ENCODE measurements around the gene SLC25A39. TPM values are rescaled to one million over a fixed set of nuclear protein-coding genes. Genes with fewer than 3 reads are reported as not detected.

Gene SLC25A39
- total and polyA plus RNA-seq, 10 donors = 76.1 to 214 (median 105) TPM

DNA sequence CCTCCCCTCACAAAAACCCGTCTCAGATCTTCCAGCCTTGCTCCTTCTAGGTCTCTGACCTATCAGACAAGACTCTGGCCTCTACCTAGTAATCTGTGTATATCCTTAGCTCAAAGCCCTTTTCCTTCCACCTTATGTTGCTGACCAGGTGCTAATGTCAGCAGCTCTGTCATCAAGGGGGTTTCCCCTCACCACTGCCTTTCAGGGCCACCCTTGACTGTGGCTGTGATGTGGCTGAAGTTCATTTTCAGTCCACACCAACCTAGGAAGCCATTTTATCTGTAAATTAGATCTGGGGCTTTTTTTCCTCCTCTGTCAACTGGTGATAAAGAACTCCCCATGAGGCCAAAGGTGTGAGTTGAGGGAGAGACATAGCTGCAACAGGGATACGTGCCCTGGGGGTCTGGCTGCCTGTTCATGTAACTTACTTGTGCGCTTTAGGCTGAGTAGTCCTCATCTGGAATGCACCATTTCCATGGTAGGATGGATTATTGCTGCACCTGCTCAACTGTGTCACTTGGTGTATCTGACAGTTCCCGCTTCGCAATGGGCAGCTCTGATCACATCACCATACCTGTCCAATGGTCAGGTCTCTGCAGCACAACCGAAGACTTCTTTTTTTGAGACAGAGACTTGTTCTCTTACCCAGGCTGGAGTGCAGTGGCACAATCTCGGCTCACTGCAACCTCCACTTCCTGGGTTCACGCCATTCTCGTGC is 31.0 kb downstream of the SLC25A39 start:
- no peak for TF ChIP-seq POLR2AphosphoS5 (IDR thresholded peaks at IDR 0.05)
- TF ChIP-seq, protein P1, sequence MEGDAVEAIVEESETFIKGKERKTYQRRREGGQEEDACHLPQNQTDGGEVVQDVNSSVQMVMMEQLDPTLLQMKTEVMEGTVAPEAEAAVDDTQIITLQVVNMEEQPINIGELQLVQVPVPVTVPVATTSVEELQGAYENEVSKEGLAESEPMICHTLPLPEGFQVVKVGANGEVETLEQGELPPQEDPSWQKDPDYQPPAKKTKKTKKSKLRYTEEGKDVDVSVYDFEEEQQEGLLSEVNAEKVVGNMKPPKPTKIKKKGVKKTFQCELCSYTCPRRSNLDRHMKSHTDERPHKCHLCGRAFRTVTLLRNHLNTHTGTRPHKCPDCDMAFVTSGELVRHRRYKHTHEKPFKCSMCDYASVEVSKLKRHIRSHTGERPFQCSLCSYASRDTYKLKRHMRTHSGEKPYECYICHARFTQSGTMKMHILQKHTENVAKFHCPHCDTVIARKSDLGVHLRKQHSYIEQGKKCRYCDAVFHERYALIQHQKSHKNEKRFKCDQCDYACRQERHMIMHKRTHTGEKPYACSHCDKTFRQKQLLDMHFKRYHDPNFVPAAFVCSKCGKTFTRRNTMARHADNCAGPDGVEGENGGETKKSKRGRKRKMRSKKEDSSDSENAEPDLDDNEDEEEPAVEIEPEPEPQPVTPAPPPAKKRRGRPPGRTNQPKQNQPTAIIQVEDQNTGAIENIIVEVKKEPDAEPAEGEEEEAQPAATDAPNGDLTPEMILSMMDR (IDR thresholded peaks at IDR 0.05 in 8 of 11, conservative IDR thresholded peaks at IDR 0.05 in 3 of 11) = no peak
- no peak for TF ChIP-seq POLR2A (IDR thresholded peaks at IDR 0.05)
- WGBS, 5 donors = 77 to 90% (median 85%) methylated on average over 9 of the region's 9 CpGs
- Histone ChIP-seq H3K4me3 (no peak overlapping the region), H3K27me3 (replicated peaks in 1 of 7) (no peaks in the 10 kb centered on the region), H3K9me3 (no peaks in the 10 kb centered on the region), H3K27ac (no peak overlapping the region), H3K36me3 (no peaks in the 10 kb centered on the region), H3K4me1 (peaks cover 0 to 13% (median 1%) of the 10 kb centered on the region in 6 donors)
- intact Hi-C loops (cut with DNase I; ENCODE audit: low total_unique reads) = no loop called here
- no peak for DNase-seq

DNA sequence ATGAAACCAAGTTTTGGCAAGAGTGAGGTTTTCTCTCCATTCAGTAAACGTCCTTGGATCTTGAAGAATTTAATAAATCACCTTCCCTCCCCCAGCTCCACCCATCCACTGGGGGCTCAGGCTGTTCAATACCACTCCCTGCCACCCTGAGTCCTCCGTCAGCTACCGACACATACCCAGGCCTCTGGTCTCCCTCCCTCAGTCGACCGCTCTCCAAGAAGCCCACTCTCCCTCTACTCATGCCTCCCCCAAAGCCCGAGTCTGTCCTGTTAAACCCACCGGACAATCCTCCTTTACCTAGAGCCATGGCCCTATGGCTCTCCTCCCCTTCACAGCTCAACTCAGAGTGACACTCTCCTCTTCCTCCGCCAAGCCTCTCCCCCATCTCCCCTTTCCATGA is 37.0 kb downstream of the SLC25A39 start:
- H3K9me3 ChIP-seq = no peaks in the 10 kb centered on the region
- WGBS, 5 donors = 78 to 85% (median 83%) methylated on average over 8 of the region's 8 CpGs
- H3K27me3 ChIP-seq (replicated peaks in 1 of 7) = no peaks in the 10 kb centered on the region
- no peak overlapping the region for H3K27ac ChIP-seq
- no peak overlapping the region for H3K4me3 ChIP-seq
- peaks cover 0 to 25% (median 11%) of the 10 kb centered on the region in 6 donors for H3K4me1 ChIP-seq
- H3K36me3 ChIP-seq = no peaks in the 10 kb centered on the region
- no peak for DNase-seq
- intact Hi-C loops (cut with DNase I; ENCODE audit: low total_unique reads) = no loop called here
- TF ChIP-seq, protein P1 (IDR thresholded peaks at IDR 0.05 in 8 of 11, conservative IDR thresholded peaks at IDR 0.05 in 3 of 11) = no peak
- TF ChIP-seq POLR2AphosphoS5 (IDR thresholded peaks at IDR 0.05) = no peak
- TF ChIP-seq POLR2A (IDR thresholded peaks at IDR 0.05) = no peak

DNA sequence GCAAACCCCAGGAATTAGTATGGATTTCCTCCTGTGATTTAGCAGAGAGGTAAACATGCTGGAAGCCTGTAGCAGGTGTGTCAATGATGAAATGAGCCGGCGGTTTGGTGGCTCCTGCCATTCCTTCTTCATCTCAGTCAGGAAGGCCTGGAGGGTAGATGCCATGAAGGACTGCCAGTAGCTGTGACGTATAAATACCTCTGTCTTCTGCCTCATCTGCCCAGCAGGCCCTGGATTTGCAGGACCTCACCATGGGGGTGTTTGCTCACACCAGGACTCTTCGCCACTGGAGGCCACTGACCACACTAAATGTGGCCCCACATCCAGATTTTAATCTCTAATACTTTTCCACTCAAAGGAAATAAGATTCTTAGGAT is 40.6 kb downstream of the SLC25A39 start:
- intact Hi-C loops (cut with DNase I; ENCODE audit: low total_unique reads) = no loop called here
- Histone ChIP-seq H3K36me3 (no peaks in the 10 kb centered on the region), H3K27me3 (replicated peaks in 1 of 7) (no peaks in the 10 kb centered on the region), H3K27ac (no peak overlapping the region), H3K4me1 (peaks cover 11 to 47% (median 33%) of the 10 kb centered on the region in 6 donors), H3K4me3 (no peak overlapping the region), H3K9me3 (no peaks in the 10 kb centered on the region)
- 79 to 98% (median 92%) methylated on average over 4 of the region's 4 CpGs for WGBS, 5 donors
- TF ChIP-seq, protein P1 (IDR thresholded peaks at IDR 0.05 in 8 of 11, conservative IDR thresholded peaks at IDR 0.05 in 3 of 11) = no peak
- no peak for TF ChIP-seq POLR2AphosphoS5 (IDR thresholded peaks at IDR 0.05)
- no peak for DNase-seq

DNA sequence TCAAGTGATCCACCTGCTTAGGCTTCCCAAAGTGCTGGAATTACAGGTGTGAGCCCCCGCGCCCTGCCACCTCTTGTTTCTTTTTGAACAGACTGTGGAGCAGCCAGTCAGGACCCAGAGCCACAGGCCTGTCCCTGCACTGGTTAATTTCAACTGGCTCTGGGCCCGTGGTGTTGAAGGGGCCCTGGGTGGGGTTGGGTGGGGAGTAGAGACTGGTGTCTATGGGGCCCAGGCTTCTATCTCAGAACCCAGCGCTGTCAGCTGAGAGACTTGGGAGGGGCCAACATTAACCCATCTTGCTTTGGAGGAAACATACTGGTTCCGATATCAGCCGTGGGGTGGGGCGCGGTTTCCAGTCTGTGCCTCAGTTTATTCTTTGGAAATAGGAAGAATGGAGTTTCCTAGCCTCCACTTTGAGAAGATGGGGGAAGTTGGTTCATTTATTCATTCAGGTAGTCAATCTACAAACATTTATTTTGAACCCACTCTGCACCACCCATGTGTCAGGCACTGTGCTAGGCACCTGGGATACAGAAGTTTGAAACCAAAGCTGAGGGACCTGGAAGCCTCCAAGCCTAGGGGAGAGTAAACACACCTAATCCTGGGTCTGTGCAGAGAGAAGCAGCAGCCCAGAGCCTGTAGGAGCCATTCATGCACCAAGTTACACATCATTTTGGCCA is 41.1 kb downstream of the SLC25A39 start:
- DNase-seq = no peak
- no peaks in the 10 kb centered on the region for H3K27me3 ChIP-seq (replicated peaks in 1 of 7)
- peaks cover 12 to 47% (median 35%) of the 10 kb centered on the region in 6 donors for H3K4me1 ChIP-seq
- TF ChIP-seq, protein P1 (IDR thresholded peaks at IDR 0.05 in 8 of 11, conservative IDR thresholded peaks at IDR 0.05 in 3 of 11) = no peak
- TF ChIP-seq POLR2A (IDR thresholded peaks at IDR 0.05) = no peak
- TF ChIP-seq POLR2AphosphoS5 (IDR thresholded peaks at IDR 0.05) = no peak
- H3K4me3 ChIP-seq = no peak overlapping the region
- H3K36me3 ChIP-seq = no peaks in the 10 kb centered on the region
- 85 to 99% (median 87%) methylated on average over 5 to 8 of the region's 8 CpGs for WGBS, 5 donors
- intact Hi-C loops (cut with DNase I; ENCODE audit: low total_unique reads) = no loop called here
- no peaks in the 10 kb centered on the region for H3K9me3 ChIP-seq
- H3K27ac ChIP-seq = no peak overlapping the region
